GM18909 (cell line): ENCODE data around the gene EFCAB5.
"Not testable (repeated sequence)": the region's sequence is repeated elsewhere in the genome, so short reads cannot be mapped to it uniquely, and the experiment has no call there.

ENCODE experiments used
- ATAC-seq: cut with Tn5 transposase; IDR thresholded peaks from one replicate; pipeline ENCODE4 v1.9.1; 2021; ENCODE audit warnings: mild to moderate bottlenecking; ENCODE audit not compliant: unreplicated experiment, poor library complexity

EFCAB5 gene

DNA sequence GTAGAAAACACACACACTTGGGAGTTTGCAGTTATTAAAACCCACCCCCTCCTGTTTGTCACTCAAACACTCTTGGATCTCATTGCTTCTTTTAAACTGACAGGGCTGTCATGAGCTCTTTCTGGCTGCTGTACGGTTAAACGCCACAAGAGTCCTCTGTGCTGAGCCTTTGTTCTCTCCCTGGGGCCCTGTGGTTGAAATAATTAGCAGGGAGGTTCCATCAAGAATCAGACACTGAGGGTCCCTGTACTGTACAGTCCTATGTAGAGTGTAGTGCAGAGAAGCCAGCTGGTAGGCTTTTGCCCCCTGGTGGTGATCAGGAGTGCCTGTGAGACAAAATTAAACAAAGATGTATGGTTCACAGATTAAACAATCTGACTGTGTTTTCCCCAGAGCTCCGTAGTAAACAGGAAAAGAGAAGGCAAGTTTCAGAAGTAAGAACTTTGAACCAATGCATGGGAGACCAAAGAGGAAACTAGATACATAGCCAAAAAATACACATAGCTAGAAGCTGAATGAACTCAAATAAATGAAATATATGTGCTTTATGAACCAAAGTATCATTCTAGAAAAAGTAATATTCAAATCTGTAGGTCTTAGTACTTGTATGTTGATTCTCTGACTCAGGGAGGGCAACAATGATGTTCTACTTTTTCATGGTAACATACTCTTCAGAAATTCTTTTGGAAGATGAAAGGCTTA is 10.1 kb upstream of the EFCAB5 start:
- ATAC-seq: peak; percentile 76

DNA sequence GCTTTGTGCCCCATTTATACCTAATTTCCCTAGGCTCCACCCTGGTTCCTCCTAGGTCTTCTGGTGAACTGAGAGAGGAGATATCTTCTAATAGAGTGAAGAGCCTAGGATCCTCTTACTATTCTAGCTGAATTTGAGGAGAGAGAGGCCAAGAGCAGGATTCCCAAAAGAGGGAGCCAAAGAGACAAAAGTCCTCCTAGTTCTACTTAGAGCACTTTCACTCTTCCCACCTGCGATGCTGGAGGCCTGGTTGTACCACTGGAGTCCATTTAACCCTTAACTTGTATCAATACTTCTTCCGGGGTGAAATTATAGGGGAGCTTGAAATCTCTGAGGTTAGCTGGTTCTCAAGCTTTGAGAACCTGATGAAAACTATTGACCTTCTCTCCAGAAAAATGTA is 8.1 kb upstream of the EFCAB5 start:
- no peak for ATAC-seq

DNA sequence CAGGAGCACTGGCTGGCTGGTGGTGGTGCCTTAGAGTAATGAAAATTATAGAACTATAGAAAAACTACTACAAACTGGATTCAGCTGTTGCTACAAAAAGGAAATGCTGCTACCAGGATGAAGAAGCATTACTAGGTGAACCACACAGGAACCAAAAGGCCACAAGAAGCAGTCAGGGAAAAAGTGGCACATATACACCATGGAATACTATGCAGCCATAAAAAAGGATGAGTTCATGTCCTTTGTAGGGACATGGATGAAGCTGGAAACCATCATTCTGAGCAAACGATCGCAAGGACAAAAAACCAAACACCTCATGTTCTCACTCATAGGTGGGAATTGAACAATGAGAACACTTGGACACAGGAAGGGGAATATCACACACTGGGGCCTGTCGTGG is 5.5 kb upstream of the EFCAB5 start:
- ATAC-seq: not testable (repeated sequence)

DNA sequence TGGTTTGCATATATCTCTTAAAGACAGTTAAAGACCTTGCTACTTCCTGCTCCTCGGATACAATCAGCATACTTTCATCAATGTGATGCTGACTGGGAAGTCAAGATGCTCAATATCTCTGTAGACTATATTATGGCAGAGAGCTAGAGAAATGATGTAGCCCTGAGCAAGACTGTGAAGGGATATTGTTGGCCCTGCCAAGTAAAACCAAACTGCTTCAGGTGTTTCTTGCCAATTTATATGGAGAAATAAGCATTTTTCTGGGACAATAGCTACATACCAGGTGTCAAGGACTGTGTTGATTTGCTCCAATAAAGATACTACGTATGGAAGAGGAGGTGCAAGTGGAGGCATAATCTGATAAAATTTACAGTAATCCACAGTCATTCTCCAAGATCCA is 4.7 kb upstream of the EFCAB5 start:
- no peak for ATAC-seq

DNA sequence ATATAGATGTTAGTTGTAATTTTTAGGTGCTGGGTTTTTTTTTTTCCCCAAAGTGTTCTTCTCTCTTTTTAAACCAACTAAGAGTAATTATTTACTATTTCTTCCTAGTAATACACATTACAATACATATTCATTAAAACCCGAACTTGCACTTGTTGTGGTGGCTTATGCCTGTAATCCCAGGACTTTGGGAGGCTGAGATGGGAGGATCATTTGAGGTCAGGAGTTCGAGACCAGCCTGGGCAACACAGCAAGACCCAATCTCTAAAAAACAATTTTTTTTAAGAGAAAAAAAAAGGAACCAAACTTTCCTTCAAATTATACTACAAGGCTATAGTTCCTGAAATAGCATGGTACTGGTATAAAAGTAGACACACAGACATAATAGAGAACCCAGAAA is 3.8 kb downstream of the EFCAB5 start:
- no peak for ATAC-seq

DNA sequence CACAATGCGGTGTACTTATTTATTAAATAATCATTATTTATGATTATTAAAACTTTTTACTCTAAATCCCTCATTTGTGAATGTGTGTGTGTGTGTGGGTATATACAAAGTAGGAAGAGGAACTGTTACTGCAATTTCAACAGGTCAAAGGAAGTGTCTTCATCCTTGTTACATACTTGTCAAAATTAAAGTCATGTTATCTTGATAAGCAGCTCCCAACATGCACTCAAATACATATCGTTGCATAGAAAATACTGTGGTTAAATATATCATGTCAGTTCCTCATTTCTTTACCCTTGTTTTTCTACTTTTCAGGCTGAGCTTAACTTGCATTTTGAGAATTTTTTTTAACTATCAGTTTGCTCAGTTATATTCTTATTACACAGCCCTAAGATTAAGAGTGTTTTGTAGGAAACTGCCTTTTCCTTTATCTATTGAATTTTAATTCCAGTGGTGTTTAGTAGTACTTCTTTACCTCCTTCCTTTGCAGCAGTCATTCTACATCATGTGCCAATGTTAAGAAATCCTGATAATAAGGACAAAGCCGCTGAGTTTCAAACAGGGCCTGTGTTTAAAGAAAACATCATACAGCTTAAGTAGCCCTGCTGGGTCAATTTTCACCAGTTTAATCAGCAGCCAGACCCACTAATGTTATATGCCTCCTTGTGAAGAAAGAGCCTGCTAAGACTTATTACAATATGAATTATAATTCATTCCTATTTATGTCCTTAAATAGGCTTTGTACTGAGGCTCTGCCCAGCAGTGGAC is 7.2 kb downstream of the EFCAB5 start:
- no peak for ATAC-seq

DNA sequence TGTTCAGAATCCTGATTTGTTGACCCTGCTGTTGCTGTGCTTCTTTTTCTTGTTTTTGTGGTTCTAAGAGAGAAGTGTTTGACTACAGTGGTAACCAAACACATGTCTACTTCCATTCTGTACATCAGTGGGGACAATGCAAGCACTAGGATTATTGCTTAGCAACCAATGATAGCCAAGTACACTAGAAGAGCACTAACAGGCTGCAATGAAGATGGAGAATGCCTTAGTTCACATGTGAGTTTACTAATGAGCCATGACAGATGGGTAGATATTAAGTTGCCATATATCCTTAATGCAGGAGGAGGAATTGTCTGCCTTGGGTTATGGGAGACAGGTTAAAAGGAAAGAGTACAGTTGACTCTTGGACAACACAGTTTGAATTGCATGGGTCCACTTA is 8.3 kb downstream of the EFCAB5 start:
- no peak for ATAC-seq

DNA sequence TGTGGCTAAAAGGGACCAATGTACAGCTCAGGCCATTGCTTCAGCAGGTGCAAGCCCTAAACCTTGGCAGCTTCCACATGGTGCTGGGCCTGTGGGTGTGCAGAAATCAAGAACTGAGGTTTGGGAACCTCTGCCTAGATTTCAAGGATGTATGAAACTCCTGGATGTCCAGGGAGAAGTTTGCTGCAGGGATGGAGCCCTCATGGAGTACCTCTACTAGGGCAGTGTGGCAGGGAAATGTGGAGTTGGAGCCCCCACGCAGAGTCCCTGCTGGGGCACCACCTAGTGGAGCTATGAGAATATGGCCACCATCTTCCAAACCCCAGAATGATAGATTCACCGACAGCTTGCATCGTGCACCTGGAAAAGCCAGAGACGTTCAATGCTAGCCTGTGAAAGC is 13.0 kb downstream of the EFCAB5 start:
- ATAC-seq: no peak

DNA sequence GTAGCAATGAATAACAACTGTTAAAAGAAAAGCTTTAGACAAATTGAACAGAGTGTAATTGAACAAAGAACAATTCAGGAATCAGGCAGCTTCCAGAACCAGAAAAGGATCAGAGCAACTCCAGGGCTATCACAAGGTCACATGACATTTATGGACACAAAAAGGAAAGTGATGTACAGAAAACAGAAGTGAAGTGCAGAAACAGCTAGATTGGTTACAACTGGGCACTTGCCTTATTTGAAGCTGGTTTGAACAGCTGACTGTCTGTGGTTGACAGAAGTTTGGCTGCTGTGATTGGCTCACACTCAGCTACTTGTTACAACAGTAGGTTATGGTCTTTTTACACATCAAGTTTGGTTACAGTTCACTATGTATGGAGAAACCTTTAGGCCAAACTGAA is 14.8 kb downstream of the EFCAB5 start:
- ATAC-seq: no peak

DNA sequence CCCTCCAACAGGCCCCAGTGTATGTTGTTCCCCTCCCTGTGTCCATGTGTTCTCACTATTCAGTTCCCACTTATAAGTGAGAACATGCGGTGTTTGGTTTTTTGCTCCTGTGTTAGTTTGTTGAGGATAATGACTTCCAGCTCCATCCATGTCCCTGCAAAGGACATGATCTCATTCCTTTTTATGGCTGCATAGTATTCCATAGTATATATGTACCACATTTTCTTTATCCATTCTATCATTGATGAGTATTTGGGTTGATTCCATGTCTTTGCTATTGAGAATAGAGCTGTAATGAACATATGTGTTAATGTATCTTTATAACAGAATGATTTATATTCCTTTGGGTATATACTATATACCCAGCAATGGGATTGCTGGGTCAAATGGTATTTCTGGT is 16.1 kb downstream of the EFCAB5 start:
- ATAC-seq: not testable (repeated sequence)

DNA sequence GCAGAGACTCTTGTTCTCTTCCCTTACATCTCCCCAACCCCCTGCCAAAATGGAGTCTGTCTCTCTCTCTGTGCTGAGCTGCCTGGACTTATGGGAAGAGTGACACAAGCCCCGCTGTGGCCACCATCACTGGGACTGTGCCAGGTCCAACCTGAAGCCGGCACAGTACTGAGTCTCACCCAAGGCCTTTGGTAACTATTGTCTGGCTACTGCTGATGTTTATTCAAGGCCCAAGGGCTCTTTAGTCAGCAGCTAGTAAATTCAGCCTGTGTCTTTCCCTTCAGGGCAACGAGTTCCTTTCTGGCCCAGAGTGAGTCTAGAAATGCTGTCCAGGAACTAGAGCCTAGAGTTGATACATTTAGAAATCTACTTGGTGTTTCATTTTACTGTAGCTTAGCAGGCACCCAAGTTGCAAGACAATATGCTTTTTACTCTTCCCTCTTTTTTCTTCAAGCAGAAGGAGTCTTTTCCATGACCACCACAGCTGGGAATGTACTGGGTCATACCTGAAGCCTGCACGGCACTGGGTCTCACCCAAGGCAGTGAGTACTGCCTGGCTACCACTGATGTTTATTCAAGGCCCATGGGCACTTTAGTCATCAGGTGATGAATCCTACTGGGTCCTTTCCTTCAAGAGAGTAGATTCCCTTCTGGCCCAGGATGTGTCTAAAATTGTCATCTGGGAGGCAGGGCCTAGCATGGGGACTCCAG is 17.7 kb downstream of the EFCAB5 start:
- ATAC-seq: no peak

DNA sequence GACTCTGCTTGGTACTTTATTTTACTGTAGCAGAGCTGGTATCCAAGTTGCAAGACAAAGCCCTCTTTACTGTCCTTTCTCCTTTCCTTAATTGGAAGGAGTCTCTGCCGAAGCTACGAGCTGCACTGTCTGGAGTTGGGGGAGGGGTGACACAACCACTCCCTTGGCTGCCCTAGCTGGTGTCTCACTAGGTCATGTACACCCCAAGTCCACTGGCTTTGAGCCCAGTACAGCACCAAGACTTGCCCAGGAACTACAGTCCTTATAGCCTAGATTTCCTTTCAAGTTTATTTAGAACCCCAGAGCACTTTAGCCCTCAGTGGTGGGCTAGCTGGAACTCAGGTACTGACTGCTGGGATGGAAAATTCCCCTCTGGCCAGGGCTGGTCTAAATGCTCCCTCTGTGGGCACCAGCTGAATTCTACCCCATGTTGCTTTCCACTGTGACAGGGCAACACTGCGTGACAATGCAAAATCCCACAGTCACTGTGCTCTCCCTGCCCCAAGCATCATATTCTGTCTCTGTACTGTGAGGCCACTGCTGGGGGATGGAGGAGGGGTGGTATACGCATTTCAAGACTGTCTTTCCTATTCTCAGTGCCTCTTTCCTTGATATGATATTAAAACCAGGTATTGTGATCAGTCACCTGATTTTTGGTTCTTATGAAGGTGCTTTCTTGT is 18.4 kb downstream of the EFCAB5 start:
- no peak for ATAC-seq

DNA sequence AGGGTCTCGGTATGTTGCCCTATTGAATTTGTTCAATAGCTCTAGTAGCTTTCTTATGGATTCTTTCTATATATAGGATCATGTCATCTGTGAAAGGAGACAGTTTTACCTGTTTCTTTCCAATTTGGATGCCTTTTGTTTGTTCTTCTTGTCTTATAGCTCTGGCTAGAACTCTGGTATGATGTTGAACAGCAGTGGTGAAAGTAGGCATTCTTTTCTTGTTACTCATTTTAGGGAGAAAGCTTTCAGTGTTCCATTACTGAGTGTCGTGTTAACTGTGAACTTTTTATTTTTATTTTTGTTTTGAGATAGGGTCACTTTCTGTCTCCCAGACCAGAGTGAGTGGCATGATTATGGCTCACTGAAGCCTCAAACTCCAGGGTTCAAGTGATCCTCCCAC is 21.2 kb downstream of the EFCAB5 start:
- no peak for ATAC-seq

DNA sequence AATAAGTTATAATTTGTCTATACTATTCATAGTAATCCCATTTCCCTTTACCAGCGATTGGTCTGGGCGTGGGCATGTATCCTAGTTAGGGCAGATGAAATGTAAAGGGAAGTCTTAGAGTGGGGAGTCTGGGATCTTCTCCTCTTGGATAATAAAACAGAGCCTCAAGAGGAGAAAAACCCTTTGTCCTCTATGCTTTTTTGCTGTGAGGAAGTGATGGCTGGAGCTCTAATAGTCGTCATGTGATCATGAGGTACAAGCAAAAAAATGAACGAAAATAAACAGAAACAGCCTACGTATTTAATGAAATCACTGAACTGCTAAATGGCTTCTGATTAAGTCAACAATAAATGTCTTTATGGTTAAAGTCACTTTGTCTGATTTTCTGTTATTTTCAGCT is 26.8 kb downstream of the EFCAB5 start:
- ATAC-seq: no peak

DNA sequence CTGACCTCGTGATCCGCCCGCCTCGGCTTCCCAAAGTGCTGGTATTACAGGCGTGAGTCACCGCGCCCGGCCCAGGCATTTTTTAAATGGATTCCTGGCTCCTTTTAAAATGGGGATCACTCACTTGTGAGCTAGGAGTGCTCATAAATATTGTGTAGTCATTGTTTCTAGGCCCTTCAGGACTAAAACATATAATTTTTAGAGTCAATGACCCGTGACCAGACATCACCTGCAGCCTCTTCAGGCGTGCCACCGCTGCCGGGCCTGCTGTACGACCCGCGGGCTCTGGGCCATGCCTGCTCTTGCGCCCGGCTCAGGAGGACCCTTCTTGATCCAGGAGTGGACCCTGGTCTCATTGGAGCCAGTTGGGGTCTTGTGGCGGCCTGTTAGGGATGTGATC is 30.8 kb downstream of the EFCAB5 start:
- no peak for ATAC-seq

DNA sequence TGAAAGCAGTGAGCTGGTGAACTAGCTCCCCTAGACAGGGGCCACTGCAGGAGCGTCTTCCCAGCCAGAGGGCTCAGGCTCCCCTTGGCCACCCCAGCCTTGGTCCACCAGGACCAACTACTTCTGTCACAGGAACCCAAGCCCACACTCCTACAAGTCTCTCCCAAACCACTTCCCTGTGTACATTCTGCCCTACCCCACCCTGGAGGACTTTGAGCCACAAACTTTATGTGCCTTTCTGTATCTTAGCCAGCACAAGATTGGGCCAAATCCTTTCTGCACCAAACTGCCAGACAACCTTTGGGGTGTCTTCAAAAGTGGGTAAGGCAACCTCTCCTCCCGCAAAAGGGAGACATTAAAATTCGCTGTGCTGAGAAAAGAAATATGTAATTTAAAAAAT is 31.6 kb downstream of the EFCAB5 start:
- no peak for ATAC-seq

DNA sequence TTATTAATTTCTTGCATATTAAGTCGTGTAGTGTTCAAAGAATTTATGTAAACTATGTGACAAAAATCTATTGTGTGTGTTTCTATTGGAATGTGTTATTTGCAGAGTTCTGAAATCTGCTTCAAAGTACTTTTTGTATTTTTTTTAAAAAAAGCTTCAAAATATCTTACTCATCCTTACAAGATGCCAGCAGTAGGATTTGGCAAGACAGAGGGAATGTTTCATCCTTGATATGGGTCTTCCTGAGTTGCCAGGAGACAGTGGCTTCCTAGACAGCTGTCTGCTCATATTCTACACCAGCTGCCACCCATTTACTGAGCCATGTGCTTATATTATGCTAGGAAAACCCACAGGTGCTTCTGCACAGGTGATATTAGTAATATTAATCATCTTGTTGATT is 36.4 kb downstream of the EFCAB5 start:
- ATAC-seq: no peak

DNA sequence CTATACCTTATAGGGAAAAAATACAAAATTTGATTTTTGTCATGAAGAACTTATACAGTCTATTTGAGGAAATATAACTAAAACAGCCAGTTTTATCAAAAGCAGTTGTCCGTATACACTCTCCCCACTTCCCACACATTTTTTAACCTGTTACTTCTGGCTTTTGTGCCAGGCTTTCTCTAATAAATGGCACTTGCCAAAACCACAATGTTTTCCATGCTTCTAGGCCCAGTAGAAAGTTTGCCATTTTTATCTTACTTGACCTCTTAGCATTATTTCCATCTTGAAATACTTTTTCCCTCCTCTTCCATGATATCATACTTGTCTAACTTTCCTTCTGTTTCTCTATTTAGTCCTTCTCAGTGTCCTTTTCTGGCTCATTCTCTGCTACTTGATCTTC is 38.8 kb downstream of the EFCAB5 start:
- ATAC-seq: no peak

DNA sequence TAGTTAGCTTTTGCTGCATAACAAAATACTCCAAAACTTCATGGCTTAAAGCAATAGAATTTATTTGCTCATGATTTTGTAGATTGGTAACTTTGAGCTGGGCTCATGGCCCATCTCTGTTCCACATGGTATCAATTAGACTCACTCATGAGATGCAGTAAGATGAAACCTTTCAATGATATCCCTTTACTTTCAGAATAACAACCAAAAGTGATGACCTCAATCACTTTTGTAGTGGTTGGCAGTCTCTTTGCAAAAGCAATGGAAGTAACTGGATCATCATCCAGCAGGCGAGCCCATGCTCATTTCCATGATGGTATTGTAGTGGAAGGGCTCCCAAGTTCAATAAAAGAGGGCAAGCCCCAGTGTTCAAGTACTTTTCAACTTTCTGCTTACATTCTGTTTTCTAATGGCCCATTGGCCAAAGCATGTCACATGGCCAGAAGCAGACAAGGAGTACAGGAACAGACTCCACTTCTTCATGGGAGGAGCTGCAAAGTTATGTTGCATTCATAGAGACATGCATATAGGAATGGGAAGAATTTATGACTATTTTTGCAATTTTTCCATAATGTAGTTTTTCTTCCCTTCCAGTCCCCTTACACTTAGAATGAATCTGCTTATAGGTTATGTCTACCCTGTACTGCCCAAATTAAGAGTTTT is 41.7 kb downstream of the EFCAB5 start:
- no peak for ATAC-seq

DNA sequence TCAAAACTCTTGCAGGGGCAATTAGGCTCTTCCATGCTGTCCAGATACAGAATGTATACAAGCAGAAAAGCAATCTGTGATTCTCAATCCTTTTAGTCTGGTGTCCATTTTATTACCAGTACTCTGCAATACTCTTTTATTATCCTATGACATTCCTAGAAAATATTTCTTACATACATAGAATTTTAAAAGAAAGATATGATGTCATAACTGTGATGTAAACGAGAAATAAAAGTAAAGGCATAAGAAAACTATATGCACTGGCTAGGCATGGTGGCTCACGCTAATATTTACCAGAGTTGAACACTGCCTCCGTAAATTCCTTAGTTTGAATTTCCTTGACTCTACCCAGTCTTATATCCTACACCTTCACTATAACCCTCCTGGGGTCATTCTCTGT is 55.0 kb downstream of the EFCAB5 start:
- ATAC-seq: no peak
